Kasumi-1 (cell line): ENCODE results near the gene FLRT2.
A peak's percentile ranks its signal among the peaks of the same experiment; 100 is the strongest.

Experiments used
- DNase-seq, 2 experiments: peaks; one replicate each; lab custom pipeline; 2025; lab: John Stamatoyannopoulos, UW

Gene FLRT2

GRCh38 chr14:85530626-85531025, 682 bp downstream of the FLRT2 start:
- DNase-seq, result no peak

GRCh38 chr14:85531141-85531586, 1.2 kb downstream of the FLRT2 start:
- DNase-seq, result no peak

- peak; percentile 92 to 98 for DNase-seq
Observed at GRCh38 chr14:85531587-85532373, 1.8 kb downstream of the FLRT2 start.

- DNase-seq, result no peak
Observed at GRCh38 chr14:85532374-85533022, 2.6 kb downstream of the FLRT2 start.

- DNase-seq, result peak in 1 of 2 experiments; percentile 26
Observed at GRCh38 chr14:85533023-85533860, 3.3 kb downstream of the FLRT2 start.

- no peak for DNase-seq
Observed at GRCh38 chr14:85533861-85534291, 3.9 kb downstream of the FLRT2 start.

- no peak for DNase-seq
Observed at GRCh38 chr14:85534458-85535293, 4.7 kb downstream of the FLRT2 start.

GRCh38 chr14:85535321-85535720, 5.4 kb downstream of the FLRT2 start:
- no peak for DNase-seq

- DNase-seq, result peak; percentile 52 to 60
Observed at GRCh38 chr14:85535991-85536832, 6.3 kb downstream of the FLRT2 start.

- DNase-seq, result no peak
Observed at GRCh38 chr14:85536833-85537190, 6.9 kb downstream of the FLRT2 start.

GRCh38 chr14:85537526-85537925, 7.6 kb downstream of the FLRT2 start:
- no peak for DNase-seq

GRCh38 chr14:85538636-85539035, 8.7 kb downstream of the FLRT2 start:
- DNase-seq, result no peak

GRCh38 chr14:85539510-85539909, 9.6 kb downstream of the FLRT2 start:
- DNase-seq, result no peak

- DNase-seq, result no peak
Observed at GRCh38 chr14:85542623-85543022, 12.7 kb downstream of the FLRT2 start.

GRCh38 chr14:85545738-85546137, 15.8 kb downstream of the FLRT2 start:
- DNase-seq, result no peak

GRCh38 chr14:85546390-85546789, 16.4 kb downstream of the FLRT2 start:
- DNase-seq, result no peak

- DNase-seq, result no peak
Observed at GRCh38 chr14:85549697-85550096, 19.8 kb downstream of the FLRT2 start.

- no peak for DNase-seq
Observed at GRCh38 chr14:85554106-85554505, 24.2 kb downstream of the FLRT2 start.

- no peak for DNase-seq
Observed at GRCh38 chr14:85556267-85556666, 26.3 kb downstream of the FLRT2 start.

- DNase-seq, result no peak
Observed at GRCh38 chr14:85558505-85558904, 28.6 kb downstream of the FLRT2 start.

- no peak for DNase-seq
Observed at GRCh38 chr14:85562630-85563029, 32.7 kb downstream of the FLRT2 start.
